ENCODE measurements around the gene KCNH1.
"Not testable (repeated sequence)": the region's sequence is repeated elsewhere in the genome, so short reads cannot be mapped to it uniquely, and the experiment has no call there.

KCNH1 gene

DNA sequence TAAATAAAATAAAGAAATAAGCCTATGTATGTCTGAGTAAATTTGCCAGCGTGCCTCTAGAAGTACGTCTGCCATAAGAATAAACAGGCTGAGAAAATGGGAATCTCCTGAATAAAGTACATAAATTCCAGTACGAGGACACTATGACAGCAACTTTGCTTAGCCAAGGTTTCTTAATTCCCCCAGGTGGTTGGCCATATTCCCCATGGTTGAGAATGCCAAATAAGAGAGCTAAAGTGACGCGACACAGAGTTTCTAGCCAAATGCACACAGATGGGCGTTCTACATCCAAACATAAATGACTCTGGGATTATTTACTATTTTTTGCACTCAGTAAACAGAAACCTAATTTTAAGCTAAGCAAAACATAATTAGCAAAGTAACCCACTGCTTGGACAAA lies 19.5 kb downstream of the KCNH1 start:
- intact Hi-C loops (cut with DNase I) = no loop called here

DNA sequence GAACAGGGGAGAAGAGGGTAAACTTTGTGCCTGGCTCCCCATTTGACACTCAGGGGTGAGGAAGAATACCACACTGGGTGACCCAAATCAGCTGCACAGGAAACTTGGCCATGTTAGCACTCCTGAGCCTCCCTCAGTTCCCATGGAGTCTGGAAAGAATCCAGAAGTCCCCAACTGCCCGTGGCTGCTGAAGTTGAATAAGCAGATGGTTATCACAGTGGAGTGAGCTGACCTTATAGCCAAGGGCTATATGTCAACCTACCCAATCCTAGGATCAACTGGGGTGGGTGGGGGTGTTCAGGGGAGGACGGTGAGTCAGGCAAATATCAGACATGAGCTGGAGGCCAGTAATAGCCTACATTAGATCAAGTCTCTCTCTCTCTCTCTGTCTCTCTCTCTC lies 20.4 kb downstream of the KCNH1 start:
- no peak for DNase-seq
- intact Hi-C loops (cut with DNase I) = no loop called here

More for the DNA sequence above, 19.5 kb downstream of the KCNH1 start:
- DNase-seq = no peak

DNA sequence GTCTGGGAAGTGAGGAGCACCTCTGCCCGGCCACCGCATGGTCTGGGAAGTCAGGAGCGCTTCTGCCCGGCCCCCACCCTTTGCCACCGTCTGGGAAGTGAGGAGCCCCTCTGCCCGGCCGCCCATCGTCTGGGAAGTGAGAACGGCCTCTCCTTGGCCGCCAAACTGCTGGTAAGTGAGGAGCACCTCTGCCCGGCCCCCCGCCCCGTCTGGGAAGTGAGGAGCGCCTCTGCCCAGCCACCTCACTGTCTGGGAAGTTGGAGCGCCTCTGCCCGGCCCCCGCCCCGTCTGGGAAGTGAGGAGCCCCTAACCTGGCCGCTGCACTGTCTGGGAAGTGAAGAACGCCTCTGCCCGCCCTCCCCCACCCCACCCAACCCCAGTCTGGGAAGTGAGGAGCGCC lies 22.6 kb downstream of the KCNH1 start:
- intact Hi-C loops (cut with DNase I) = no loop called here
- DNase-seq = no peak

DNA sequence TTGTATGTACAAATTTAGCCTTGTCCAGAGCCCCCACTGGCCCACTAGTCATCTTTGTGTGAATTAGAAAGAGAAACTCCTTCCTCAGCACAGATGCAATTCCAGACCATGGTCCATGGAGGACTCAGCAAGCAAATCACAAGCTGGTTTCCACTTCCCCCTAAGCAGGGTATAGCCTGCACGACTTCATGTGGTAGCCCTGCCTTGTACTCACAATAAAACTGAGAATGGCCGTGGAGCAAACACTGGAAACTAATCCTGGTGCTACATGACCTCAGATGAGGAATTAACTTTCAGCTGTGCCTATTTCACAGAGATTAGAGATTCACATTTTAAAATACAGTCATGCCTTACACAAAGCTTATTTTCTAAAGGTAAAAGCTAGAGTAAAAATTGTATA lies 32.5 kb downstream of the KCNH1 start:
- DNase-seq = no peak

DNA sequence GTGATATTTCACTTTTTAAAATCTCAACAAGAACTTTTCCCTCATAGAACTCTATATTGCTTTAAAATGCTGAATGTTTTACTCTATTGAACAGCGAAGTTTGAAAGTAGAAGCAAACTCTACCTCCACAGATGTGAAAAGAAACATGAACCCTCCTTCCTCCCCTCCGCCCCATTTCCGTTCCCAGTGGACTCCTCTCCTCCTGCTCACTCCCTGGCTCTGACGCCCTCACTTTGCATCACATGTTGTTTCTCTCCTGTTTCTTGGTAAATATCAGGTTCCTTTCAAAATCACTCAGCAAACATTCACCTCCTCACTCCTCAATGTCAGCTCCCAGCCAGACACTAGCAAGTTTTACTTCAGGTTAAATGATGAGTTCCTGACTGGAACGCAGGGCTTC lies 34.6 kb downstream of the KCNH1 start:
- intact Hi-C loops (cut with DNase I) = no loop called here
- no peak for DNase-seq

More for the DNA sequence above, 32.5 kb downstream of the KCNH1 start:
- intact Hi-C loops (cut with DNase I) = no loop called here

DNA sequence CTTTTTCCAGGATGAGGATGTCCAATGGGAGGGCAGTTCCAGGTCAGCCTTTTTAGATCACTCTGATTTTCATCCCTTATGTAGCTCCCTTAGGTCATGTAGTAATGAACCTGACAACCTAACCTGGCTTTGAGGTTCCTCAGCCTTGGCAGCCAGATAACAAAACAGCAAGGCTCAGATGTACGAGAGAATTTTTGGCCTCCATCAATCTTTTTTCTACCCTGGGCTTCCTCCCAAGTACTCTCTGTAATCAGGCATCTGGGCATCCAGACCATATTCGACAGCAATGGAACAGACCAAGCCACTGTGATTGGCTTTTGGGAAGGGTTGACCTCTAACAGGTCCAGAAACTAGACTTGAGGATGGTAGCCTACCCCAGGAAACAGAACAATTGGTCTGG lies 38.6 kb downstream of the KCNH1 start:
- no peak for DNase-seq
- intact Hi-C loops (cut with DNase I) = no loop called here

DNA sequence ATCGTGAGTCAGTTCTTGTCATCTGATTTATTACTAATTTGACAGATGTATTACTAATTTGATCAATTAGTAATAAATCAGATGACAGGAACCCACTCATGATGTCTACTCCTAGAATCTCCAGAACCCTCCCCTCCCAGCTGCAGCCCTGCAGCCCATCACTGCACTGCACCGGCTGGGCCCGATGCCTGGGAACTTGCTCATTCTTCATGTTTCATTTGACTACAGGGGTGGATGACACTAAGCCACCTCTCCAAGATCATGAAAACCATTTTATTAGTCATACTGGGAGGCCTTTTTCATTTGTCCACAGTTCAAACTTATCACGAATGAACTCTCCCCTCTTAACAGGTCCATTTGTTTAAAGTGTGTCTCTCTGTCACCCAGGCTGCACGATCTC lies 41.0 kb downstream of the KCNH1 start:
- intact Hi-C loops (cut with DNase I) = no loop called here

DNA sequence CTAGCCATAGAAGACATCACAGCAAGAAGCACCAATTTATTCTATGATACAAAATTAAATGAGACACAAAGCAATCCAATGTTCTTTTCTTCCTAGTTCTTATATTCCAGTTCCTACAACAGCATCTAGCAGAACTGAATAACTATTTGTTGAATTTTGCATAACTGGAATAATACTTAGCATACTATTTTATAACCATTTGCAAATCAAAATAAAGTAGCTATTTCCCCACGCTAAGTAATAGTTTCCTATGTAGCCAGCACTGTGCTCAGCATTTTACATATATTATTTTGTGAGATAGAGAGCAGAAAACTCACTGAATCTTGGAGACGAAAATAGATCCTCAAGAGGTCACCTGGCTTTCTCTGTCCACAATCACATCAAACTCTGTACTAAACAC lies 42.1 kb downstream of the KCNH1 start:
- intact Hi-C loops (cut with DNase I) = no loop called here
- DNase-seq = no peak

More for the DNA sequence above, 41.0 kb downstream of the KCNH1 start:
- DNase-seq = peak in 12 of 42 donors; percentile 9 to 62 (median 27)

DNA sequence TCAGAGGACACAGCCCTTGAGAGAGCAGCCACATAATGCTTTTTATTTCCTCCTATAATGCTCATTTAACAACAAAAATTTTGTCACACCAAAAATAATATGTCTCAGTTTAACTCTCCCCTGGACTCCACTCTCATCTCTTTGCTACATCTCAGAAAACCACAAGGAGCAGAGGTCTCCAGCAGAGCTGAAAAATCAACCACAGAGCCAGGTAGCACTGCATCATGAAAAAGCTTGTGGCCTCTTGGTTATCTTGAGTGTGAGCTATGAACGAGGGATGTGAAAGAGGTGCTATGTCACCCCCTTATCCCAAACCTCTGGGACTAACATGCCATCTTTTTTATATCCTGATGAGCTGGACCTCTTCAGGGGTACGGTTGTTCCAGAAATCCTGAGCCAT lies 44.4 kb downstream of the KCNH1 start:
- no peak for DNase-seq
- intact Hi-C loops (cut with DNase I) = no loop called here

DNA sequence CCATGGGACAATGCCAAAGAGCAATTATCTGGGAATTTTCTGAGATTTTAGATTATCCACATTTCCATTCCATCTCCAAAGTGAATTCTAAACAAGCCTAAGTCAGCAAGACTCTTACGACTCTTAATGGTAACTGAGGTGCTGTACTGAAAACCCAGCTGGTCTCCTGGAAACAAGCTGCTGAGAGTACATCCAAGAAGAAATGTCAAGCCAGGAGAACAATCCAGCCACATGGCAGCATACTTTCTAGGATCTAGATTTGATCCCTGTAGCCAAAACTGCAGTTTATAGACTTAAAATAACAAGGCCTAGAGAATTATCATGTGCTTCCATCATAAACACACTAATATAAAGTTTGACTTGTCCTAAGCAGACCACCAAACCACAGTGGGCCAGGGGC lies 45.8 kb downstream of the KCNH1 start:
- intact Hi-C loops (cut with DNase I) = no loop called here
- no peak for DNase-seq

DNA sequence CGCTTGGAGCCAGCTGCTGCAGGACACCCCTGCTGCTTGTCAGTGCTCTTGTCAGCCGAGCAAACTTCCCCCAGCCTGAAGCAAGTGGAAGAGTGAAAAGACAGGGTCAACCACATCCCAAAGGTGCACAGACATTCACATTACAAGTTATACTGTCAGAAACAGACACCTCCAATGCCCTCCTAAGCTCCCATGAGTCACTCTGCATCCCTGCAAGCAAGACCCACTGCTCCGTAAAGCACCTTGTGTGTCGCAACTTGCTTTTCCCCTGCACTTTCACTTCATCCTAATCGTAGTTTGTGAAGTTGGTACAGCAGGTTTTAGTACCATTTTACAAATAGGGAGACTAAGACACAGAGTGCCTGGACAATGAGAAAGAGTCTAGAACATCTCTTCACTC lies 51.1 kb downstream of the KCNH1 start:
- DNase-seq = peak in 2 of 42 donors; percentile 17 to 19
- intact Hi-C loops (cut with DNase I) = no loop called here

DNA sequence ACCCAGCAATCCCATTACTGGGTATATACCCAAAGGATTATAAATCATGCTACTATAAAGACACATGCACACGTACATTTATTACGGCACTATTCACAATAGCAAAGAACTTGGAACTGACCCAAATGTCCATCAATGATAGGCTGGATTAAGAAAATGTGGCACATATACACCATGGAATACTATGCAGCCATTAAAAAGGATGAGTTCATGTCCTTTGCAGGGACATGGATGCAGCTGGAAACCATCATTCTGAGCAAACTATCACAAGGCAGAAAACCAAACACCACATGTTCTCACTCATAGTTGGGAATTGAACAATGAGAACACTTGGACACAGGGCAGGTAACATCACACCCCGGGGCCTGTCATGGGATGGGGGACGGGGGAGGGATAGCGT lies 52.5 kb downstream of the KCNH1 start:
- intact Hi-C loops (cut with DNase I); DNase-seq: not testable (repeated sequence)

DNA sequence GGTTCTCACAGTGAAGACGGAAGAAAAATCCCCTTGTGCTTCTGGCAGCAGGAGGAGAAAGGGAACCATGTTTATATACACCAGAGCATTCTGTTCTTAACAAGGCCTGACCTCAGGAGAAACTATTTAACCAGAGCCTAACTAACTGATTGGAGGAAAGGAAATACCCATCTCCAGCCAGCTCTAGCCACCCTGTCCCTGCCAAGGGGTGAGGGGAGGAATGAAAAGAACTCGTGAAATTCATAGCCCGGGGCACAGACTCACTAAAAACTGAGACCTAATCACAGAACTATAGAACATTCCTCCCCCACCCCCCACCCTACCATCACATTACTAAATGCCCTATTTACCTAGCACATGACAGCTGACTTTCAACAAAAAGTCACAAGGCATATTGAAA lies 65.0 kb downstream of the KCNH1 start:
- DNase-seq = no peak
- intact Hi-C loops (cut with DNase I) = no loop called here

DNA sequence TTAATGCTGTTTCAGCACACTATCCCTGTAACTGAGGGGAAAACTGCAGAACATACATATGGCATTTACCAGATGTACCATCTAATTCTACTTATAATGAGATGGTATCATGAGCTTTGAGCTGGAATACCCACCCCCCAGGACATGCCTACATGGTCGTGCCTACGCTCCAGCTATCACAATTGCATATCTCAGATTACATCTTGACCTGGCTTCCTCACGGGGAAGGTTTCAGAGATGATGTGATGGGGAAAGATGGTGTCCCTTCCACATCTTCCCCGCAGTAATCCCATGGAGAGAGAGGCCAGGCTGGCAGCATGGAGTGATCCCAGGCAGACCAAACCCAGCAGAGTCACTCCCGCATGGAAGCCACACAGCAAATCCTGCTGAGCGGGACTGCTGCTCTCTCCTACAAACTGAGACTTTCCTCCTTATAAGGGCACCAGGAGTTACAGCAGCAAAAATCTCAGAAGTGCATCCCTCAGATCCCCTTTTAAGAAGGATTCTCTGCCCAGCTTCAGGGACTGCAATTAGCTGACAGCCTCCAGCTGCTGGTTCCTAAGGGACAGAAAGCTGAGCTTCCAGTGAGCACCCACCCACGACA lies 67.1 kb downstream of the KCNH1 start:
- intact Hi-C loops (cut with DNase I) = no loop called here
- peak in 8 of 42 donors; percentile 13 to 45 (median 21) for DNase-seq

DNA sequence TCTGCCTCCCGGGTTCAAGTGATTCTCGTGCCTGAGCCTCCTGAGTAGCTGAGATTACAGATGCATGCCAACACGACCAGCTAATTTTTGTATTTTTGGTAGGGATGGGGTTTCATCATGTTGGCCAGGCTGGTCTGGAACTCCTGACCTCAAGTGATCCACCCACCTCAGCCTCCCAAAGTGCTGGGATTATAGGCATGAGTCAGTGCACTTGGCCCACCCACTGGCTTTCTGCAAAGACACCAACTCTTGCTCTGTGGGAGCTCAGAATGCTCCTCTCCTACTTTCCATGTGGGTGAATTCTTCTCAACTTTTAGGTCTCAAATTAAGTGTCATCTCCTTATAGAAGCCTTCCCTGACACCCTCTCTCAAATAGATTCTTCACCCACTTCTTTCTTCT lies 92.1 kb downstream of the KCNH1 start:
- peak in 16 of 42 donors; percentile 15 to 77 (median 38) for DNase-seq

DNA sequence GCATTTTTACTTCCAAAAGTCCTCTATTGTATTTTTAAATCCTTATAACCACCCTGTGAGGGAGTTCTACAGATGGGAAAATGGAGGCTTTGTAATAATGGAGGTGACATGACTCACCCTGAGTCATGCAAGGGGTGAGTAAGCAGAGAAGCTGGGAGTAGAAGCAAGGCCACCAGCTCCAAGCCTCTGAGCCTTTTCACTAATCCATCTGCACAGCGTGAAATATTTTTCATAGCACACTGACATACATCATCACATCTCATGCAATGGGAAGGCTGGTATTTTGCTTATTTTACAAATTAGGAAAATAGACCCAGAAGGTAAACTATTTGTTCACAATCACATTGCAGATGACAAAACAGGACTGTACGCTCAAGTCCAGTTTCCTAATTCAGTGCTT lies 96.9 kb downstream of the KCNH1 start:
- DNase-seq = peak in 36 of 42 donors; percentile 5 to 85 (median 55)
- intact Hi-C loops (cut with DNase I) = no loop called here

More for the DNA sequence above, 92.1 kb downstream of the KCNH1 start:
- intact Hi-C loops (cut with DNase I) = not testable (repeated sequence)

DNA sequence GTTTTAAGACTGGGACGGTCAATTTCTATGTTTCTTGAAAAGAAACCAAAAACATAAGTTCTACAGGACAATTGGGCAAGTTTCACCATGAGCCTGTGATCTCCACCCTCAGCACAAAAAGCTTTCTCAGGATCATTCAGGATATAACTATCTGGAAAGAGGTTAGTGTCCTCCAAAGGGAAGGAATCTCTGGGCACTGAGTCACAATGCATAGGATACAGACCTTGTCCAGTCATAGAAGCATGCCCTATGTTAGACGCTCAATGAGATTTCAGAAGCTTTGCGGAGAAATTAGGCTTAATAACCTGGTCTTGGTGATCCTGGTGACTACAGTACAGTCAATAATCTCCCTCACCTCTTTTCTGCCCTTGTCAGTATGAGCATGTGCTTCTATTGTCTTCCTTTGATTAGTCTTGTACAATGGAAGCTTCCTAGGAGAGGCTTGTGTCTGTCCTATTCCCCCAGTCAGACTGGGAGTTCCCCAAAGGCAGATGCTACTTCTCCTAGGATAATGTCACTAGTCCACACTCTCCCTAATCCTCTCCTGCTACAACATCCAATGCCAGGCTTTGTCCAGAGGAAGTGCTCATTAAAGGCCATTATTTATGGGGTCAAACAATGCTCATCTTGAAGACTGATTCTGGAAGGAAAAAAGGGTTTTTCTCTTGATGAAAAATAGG lies 97.4 kb downstream of the KCNH1 start:
- intact Hi-C loops (cut with DNase I) = no loop called here

DNA sequence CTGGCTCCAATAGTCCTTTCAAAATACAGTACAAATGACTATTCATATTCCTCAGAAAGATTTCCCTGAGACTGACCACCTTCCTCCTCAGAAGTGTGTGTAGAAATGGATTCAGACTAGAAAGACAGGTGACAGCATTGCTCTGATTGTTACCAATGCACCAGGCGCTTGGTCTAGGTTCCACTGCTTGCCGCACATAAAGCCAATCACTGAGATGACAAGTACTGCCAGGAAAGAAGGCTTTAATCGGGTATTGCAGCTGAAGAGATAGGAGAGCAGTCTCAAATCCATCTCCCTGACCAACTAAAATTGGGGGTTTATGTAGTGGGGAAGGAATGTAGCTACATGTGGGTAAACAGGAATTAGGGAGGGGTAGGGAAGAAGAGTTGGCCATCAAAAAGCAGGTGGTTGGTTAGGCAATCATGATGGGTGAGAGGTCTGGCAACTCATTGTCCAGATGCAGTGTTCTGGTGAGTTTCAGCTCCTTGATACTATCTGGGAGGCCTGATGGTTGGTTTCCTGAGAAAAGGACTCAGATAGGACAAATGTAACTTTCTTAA lies 98.0 kb downstream of the KCNH1 start:
- no peak for DNase-seq
- intact Hi-C loops (cut with DNase I) = no loop called here

More for the DNA sequence above, 97.4 kb downstream of the KCNH1 start:
- no peak for DNase-seq

DNA sequence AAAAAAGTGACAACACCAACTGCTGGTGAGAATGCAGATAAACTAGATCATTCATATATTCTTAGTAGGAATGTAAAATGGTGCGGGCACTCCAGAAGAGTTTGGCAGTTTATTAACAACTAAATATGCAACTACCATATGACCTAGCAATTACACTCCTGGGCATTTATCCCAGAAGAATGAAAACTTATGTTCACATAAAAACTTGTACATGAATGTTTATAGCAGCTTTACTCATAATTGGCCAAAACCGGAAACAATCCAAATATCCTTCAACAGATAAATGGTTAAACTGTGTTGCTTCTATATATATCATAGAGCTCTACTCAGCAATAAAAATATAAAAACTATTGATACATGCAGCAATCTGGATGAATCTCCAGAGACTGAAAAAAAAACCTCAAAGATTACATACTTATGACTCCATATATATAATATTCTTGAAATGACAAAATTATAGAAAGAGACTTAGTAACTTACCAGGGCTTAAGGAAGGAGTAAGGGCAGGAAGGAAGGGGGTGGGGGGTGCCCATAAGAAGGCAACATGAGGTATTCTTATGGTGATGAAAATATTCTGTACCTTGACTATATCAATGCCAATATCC lies 99.9 kb downstream of the KCNH1 start:
- intact Hi-C loops (cut with DNase I) = no loop called here
- DNase-seq = no peak

DNA sequence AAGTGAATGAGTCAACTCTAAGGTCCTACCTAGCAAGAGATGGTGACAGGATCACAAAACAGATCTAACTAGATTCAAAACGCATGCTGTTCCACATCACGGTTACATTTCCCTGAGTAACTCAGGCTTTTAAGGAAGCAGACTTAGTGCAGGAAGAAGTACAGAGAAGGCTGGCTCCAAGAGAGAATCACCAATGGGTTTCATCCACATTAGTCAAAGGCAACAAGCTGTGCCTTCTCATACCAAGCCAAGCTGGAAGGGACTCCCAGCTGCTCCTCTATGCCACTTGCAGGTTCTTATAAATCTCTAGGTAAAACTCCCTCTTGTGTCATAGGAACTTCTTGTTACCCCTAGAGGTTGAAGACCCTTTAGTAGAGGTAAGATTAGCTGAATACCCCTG lies 109.0 kb downstream of the KCNH1 start:
- intact Hi-C loops (cut with DNase I) = no loop called here
- no peak for DNase-seq

Data from head of caudate nucleus (tissue), 42 donors.